Left colon (tissue), 2 donors: ENCODE measurements around the gene NOXO1. TPM values are rescaled to one million over a fixed set of nuclear protein-coding genes. Genes with fewer than 3 reads are reported as not detected.
A peak's percentile ranks its signal among the peaks of the same experiment; 100 is the strongest.
"Not testable (repeated sequence)": the region's sequence is repeated elsewhere in the genome, so short reads cannot be mapped to it uniquely, and the experiment has no call there.

ENCODE experiments used
- ATAC-seq: fragments of 200-7000 bp; cut with Tn5 transposase; one replicate; pipeline ENCODE4 v1.9.1; 2020; ENCODE audit warnings: mild to moderate bottlenecking, moderate library complexity
- DNase-seq, 2 donors: peaks; one replicate each; pipeline ENCODE4 v3.0.0-alpha.2; 2020
- intact Hi-C, 2 donors: fragments of 100-400 bp; cut with DNase I in 1 of 2; cut with micrococcal nuclease in 1 of 2; formaldehyde crosslinking; loops; one replicate each; pipeline versions ENCODE4 v1.11.2 to v1.14.0; 2022; cut with DNase I, micrococcal nuclease
- total RNA-seq, 2 donors: library from RNA; stranded (reverse); fragmentation: NEBNext Ultra II Directional; extraction: Animal tissue kit (Norgen Biotek cat#: 25700); gene quantifications; one replicate each; pipeline ENCODE4 v1.2.1, GENCODE V29; 2021
- donor health status: DM: no; HTN: no; CAD: no.
- donor health status: DM: yes; HTN: yes; CAD: no.

NOXO1 gene
- total RNA-seq, 2 donors from 2014 or later, result 34.6 to 49.0 TPM

DNA sequence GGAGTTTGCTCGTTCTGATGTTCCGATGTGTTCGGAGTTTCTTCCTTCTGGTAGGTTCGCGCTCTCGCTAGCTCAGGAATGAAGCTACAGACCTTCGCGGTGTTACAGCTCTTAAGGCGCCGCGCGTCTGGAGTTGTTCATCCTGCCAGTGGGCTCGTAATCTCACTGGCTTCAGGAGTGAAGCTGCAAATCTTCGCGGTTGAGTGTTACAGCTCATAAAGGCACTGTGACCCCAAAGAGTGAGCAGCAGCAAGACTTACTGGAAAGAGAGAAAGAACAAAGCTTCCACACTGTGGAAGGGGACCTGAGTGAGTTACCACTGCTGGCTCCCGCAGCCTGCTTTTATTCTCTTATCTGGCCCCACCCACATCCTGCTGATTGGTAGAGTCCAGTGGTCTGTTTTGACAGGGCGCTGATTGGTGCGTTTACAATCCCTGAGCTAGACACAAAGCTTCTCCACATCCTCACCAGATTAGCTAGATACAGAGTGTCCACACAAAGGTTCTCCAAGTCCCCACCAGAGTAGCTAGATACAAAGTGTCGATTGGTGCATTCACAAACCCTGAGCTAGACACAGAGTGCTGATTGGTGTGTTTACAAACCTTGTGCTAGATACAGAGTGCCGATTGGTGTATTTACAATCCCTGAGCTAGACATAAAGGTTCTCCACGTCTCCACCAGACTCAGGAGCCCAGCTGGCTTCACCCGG, 23.7 kb downstream of the NOXO1 start:
- DNase-seq, ATAC-seq, intact Hi-C loops: not testable (repeated sequence)

GRCh38 chr16:1953734-1954133, 27.5 kb downstream of the NOXO1 start:
- DNase-seq (no peak), ATAC-seq (no peak)
- intact Hi-C loops, result no loop called here

- intact Hi-C loops, result no loop called here
- ATAC-seq (no peak), DNase-seq (no peak)
These were observed 30.7 kb downstream of the NOXO1 start for GRCh38 chr16:1950559-1950958.

DNA sequence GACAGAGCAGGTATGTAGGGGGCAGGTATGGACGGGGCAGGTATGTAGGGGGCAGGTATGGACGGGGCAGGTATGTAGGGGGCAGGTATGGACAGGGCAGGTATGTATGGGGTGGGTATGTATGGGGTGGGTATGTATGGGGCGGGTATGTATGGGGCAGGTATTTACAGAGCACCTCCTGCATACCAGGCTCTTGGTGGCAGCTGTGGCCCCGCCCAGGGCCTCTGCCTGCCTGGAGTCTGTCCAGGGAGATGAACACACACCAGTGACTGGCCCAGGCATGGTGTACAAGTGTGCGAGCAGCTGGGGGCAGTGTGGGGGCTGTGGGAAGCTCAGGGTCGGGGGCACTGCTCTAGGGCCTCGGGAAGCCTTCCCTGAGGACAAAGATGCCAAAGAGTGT, 31.2 kb downstream of the NOXO1 start:
- intact Hi-C loops, result no loop called here
- DNase-seq (no peak), ATAC-seq (peak; percentile 65)

DNA sequence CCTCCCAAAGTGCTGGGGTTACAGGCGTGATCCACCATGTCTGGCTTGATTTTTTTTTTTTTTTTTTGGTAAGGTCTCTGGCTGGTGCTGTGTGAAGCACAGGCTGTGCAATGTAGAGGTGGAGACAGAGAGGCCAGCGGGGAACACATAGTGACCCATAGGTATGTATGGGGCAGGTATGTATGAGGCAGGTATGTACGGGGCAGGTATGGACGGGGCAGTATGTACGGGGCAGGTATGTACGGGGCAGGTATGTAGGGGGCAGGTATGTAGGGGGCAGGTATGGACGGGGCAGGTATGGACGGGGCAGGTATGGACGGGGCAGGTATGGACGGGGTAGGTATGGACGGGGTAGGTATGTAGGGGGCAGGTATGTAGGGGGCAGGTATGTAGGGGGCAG, 31.8 kb downstream of the NOXO1 start:
- intact Hi-C loops, result no loop called here
- DNase-seq (no peak), ATAC-seq (no peak)

GRCh38 chr16:1947369-1947670, 33.9 kb downstream of the NOXO1 start:
- intact Hi-C loops, result no loop called here
- no peak for DNase-seq
- ATAC-seq, result no peak

DNA sequence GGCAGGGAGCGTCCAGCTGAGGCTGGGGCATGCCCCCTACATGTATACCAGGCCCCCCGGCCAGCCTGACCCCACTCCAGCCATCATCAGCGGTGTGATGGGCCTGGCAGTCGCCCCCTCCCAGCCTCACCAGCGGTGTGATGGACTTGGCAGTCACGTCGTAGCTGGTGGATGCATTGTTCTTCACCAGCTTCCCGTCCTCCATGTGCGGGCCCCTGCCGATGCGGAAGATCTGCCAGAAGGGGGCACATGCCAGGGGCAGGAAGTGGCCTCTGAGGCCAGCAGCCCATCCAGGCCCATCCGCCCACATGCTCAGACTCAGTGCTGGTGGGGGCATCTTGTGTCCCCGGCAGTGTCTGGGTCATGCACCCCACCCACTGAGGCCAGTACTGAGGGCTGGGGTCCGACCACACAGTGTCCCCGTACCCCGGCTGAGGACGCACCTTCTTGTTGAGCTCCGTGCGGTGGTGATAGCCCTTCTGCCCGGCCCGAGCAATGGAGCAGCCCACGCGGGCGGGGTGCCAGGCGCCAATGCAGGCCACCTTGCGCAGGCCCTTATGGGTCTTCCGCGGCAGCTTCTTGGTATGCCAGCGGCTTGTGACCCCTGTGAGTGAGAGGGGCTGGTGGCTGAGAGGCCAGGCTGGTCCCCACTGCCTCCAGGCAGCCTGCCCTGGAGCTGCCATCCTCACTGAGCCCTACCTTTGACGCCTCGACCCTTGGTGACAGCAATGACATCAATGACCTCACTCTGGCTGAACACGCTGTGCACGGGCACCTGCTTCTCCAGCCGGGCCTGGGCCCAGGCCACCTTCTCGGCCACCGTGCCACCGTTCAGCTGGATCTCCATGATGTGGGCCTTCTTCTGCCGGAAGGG, 34.5 kb downstream of the NOXO1 start:
- intact Hi-C loops, result no loop called here
- ATAC-seq (no peak), DNase-seq (no peak)

DNA sequence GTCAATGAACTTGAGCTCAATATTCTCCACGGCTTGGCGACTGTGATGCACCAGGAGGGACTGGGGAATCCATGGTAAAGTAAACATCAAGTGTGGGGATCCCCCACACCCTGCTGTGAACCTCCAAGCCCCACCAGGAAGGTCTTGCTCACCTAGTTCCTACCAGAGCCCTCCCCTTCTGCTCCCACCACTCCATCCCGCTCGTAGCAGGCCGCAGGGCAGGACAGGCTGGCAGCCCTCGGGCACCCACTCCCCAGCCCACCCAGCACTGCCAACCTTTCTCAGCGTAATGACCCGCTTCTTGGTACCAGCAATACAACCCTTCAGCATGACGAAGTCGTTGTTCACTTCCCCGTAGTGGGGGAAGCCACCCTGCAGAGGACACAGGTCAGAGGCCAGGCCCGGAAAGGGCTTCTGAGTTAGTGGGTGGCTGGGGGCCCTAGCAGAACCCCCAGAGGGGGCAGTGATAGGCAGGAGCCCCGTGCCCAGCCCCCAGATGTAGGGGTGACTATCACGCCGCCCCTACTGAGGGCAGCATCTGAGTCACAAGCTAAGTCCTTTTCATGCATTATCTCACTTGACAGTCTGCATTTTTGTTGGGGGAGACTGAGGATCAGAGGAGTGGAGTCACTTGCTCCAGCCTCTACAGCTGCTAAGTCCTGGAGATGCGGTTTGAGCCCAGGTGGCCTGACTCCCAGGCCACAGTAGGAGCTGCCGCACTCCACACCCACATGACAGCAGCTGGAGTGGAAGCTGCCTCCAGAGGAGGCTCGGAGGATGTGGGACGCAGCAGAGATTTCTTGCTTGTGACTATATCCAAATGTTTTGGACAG, 35.5 kb downstream of the NOXO1 start:
- DNase-seq (no peak), ATAC-seq (no peak)
- intact Hi-C loops, result no loop called here

DNA sequence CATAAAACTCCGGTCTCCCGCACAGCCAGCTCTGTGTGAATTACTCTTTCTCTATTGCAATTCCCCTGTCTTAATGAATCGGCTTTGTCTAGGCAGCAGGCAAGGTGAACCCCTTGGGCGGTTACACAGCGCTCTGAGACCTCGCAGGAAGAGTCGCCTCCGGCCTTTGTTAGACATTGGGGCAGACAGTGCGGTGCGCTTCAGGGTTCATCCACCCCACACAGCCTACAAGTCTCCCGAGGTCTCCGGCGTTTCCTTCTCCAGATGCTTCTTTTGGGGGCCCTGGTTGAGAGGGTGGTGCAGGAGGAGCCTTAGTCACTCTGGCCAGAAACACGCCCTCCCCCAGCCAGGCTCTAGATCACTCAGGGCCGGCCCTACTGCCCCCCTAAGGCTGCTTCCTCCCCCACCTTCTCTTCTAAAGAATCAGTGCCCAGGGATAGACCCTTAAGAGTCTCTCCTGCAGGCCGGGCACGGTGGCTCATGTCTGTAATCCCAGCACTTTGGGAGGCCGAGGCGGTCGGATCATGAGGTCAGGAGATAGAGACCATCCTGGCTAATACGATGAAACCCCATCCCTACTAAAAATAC, 36.6 kb downstream of the NOXO1 start:
- intact Hi-C loops, result no loop called here
- DNase-seq (no peak), ATAC-seq (no peak)

DNA sequence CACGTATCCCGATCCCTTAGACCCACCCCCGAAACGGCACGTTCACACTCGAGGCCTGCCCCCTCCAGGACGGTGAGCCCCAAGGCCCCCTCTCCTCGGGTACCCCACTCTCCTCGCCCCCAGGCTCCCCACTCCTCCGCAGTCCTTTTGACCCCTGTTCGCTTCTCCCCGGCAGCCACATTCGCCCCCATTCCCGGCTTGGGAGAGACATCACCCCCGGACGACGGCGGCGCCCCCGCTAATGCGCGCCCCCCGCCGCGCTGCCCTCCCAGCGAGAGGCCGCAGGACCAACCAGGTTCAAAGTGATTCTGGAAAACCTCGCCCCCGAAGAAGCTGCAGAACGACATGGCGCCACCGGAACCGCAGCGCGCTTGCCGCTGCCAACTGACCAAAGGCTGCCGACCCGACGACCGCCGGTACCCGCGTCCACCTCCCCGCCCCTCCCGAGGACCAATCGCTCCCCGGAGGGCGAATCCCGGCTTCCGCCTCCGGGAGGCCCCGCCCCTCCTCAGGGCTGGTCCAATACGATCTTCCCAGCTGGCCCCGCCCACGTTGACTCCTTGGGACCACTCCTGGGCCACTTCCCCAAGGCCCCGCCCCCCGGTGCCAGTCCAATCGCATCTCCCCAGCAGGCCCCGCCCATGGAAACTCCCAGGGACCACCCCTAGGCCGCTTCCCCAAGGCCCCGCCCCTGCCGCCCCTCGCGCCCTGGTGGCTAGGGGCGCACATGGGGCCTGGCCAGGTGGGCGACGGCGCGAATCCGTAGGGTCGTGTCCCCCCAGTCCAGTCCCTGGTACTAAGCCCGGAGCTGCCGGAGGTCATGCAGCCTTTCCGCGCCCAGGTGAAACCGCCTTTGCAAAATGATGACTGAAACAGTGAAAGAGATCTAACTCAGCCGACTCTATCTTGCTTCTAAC, 38.2 kb downstream of the NOXO1 start, which contains the start of gene MSRB1:
MSRB1 (minus strand) TSS at position 390 of the 917 bp plus-strand sequence; CDS start at position 347, 43 bp downstream.
- ATAC-seq (peak; percentile 83), DNase-seq (peak; percentile 100)
- intact Hi-C loops, result no loop called here

DNA sequence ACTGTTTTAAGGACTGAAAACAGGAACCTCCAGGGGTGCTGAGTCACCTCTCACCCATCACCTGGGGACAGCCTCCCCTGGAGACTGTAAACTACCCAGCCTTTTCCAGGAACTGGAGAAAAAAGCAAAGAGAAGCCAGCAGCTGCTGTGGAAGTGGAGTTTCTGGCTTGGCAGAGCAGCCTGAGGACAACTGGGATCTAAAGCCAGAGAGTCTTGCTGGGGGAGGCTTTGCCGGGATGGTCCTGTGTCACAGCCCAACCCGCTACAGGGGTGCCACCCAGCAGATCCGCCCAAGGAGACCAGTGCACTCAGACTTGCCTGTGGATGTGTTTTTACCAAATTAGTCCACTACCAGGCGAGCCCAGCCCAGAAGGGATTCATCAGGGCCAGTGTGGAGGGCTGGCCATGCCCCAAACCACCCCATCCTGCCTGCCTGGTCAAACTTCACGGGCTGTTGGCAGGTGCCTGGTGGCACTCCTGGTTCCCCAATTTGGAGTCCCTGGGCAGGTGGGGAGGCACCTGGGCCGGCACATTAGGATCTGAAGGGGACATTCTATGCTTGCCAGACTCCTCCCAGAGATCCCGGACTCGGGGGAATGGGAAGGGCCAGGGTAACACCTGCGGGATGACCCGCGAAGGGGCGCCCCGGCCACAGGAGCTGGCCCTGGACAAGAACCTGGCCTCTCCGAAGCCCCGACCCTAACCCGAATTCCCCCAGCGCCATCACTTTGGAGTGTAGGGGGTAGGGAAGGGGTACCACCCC, 39.0 kb downstream of the NOXO1 start:
- ATAC-seq, result peak; percentile 6
- intact Hi-C loops, result no loop called here
- DNase-seq, result peak in 1 of 2 donors; percentile 45

- DNase-seq (no peak), ATAC-seq (no peak)
- intact Hi-C loops, result no loop called here
These were observed 39.9 kb downstream of the NOXO1 start for GRCh38 chr16:1941162-1942046.

DNA sequence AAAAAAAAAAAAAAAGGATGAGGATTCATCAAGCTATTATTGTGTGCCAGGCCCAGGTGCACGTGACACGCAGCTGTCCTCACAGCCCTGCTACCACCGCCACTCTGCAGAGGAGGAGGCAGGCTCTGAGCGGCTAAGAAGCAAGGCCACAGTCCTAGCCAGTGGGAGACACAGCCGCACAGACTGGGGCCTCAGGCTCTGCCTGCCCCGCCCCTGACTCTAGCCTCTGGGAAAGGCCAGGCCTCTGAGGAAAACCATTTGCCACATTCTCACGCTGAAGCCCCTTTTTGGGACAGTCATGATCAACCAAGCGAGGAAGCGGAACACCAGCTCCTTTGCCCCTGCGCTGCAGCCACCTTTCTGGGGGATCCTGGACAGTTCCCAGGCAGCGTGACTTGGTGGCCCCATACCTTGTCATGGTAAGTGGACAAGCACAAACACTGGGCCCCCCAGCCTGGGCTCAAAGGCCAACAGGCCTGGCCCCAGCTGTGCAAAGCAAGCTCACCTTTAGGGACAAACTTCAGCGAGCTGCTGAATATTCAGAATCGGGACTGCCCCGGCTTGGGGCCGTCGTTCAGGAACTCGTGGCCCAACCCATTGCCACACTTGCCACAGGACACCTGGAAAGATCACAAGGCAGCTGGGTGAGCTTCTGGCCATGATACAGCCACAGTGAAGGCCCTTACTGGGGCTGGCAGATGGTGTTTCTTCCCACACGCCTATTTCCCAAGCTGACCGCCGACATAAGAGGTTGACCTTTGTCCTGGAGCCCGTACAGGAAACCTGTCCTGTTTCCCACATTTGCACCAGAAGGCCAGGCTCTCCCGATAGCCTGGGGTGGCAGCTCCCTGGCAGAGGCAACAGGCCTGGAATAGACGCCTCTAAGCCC, 40.8 kb downstream of the NOXO1 start:
- ATAC-seq, result peak; percentile 36
- DNase-seq, result peak; percentile 54 to 60
- intact Hi-C loops, result no loop called here

GRCh38 chr16:1939833-1940232, 41.4 kb downstream of the NOXO1 start:
- ATAC-seq, result peak; percentile 12
- intact Hi-C loops, DNase-seq: not testable (repeated sequence)

DNA sequence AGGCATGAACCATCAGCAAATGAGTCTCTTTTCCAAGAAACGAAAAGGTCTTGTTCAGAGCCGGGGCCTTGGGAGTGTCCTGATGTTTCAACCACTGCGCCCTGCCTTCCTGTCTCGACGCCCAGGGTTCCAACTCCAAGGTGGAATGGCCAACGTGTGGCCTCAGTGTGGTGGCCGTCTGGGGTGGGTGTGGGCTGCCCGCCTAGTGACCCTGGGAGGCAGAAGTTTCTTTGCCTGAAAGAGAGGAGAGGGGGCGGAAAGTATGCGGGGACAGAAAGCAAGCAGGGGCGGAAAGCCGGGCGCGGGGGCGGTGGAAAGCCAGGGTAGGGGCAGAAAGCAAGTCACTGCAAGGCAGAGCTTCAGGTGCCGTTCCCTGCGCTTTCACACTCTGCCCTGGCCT, 42.4 kb downstream of the NOXO1 start:
- ATAC-seq (no peak), DNase-seq (no peak)
- intact Hi-C loops, result no loop called here
